ENCODE measurements around the gene FAF1.
"Not testable (repeated sequence)": the region's sequence is repeated elsewhere in the genome, so short reads cannot be mapped to it uniquely, and the experiment has no call there.

The FAF1 gene

DNA sequence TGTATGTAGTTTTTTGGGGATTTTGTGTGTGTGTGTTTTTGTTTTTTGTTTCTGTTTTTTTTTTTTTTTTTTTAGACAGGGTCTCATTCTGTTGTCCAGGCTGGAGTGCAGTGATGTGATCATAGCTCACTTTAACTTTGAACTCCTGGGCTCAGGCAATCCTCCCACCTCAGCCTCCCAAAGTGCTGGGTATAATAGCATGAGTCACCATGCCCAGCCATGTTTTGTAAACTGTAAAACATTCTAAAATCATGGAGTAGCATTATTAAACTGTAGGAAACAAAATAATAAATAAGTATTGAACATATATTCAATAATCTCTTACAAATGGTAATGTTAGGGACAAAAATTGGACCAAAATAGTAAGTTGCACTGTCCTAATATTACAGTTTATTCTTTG, 124.0 kb downstream of the FAF1 start:
- no peak for DNase-seq

DNA sequence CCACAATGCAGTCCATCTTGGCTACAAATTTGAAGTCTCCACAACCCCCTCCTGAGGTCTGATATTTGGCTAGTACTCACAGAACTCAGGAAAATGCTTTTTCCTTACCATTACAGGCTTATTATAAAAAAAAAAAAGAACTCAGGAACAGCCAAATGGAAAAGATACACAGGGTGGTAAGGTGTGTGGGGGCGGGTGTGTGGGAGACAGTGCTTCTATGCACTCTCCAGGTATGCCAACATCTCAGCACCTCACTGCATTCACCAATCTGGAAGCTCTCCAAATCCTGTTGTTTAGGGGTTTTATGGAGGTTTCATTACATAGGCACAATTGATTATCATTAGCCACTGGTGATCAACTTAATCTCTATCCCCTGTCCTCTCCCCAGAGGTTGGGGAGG, 126.9 kb downstream of the FAF1 start:
- DNase-seq: no peak

DNA sequence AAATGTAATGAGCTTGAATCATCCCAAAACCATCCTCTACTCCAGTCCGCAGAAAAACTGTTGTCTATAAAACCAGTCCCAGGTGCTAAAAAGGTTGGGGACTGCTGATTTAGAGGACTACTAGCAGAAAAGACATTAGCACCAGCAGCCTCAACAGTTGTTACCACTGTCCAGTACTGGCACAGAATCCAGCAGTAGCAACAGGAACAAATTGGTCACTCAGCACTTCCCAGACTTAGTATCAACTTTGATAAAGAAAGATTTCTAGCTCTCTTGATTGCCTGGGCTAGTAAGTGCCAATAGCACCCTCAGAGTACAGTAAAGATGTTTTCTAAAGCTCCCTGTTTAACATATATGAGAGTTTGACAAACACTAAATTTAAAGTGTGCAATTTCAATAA, 127.9 kb downstream of the FAF1 start:
- DNase-seq: no peak

DNA sequence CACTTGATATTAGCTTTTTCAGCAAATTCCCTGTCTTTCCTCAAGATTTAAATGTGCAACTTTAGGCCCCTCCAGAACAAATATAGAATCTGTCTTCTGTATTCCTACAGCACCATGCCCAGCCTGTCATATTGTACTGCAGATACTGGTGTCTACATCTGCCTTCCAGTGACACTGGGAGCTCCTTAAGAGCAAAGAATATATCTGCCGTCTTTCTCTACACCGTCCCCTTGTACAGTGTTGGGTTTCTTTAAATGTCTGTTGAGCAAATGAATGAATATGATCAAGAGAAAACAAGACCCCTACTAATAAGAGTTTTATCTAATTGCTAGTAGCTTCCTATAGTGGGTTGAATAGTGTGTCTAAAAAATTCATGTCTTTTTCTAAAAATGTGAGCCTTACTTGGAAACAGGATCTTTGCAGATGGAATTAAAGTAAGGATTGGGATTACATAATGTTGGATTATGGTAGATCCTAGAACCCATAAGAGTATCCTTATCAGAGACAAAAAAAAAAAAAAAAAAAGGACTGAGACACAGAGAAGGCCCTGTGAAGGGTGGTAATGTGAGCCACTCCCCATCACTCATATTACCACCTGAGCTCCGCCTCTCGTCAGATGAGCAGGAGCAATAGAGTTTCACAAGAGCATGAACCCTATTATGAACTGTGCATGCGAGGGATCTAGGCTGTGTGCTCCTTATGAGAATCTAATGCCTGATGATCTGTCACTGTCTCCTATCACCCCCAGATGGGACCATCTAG, 128.6 kb downstream of the FAF1 start:
- DNase-seq: no peak

DNA sequence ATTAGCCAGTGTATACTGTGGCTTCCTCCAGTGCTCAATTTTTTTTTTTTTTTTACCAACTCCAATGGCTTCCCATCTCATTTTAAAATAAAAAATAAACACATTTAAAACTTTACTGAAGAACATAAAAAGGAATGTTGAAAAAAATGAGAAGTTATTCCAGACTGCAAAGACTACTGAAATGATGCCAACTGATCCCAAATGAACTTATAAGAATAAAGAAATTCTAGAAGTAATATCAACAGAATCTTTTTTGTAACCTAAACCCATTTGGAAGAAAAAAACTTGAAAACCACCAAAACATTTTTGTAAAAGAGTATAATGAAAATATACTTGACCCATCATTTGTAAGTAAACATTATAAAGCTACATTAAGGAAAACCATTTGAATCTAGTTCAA, 129.4 kb downstream of the FAF1 start:
- no peak for DNase-seq

DNA sequence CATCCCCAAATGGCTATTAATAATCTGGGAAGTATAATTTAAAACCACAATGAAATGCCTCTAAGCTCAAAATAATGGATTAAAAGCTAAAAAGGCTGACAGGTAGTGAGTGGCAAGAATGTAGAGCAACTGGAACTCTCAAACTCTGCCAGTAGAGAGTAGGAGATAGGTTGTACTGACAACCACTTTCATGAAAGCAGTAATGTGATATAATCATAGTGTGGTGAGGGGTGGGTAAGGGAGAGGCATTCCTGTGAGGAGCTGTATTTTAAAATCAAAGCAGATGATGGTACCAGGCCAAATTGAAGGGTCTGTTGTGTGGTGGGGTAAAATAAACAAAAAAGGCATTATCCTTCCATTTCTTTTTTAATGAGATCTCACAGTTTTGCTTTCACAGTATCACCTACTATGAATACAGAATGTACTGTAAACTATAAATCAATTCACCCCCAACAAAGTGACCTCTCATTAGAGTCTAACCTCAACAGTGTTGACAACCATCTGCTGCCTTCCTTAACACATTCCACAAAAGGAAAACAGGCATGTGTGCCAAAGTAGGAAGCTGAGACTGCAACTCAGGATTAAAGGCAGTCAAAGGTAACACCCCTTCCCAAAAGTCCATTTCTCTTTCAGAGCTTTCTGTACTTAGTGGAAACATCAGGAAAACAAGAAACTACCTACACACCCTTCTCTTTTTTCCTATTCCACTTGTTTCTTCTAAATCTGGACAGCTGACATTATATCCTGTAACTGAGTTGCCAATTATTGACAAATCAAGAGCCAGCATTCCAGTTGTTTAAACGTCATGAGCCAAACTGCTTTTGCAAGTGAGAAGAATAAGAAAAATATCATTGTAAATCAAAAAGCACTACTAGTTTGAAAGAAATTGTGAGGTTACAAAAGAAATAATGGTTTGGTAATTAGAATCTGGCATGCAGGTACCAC, 130.8 kb downstream of the FAF1 start:
- DNase-seq: no peak

DNA sequence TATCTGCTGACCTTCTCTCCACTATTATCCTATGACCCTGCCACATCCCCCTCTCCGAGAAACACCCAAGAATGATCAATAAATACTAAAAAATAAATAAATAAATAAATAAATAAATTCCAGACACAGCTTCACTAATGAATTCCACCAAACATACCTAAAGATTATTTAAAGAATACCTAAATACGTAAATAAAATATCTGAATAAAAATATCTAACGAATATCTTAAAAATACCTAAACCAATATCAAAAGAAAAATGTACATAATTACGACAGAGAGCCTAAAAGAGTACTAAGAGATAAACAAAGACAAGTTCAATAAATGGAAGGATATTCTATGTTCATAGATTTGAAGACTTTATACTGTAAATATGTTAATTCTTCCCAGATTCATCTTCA, 132.5 kb downstream of the FAF1 start:
- no peak for DNase-seq

DNA sequence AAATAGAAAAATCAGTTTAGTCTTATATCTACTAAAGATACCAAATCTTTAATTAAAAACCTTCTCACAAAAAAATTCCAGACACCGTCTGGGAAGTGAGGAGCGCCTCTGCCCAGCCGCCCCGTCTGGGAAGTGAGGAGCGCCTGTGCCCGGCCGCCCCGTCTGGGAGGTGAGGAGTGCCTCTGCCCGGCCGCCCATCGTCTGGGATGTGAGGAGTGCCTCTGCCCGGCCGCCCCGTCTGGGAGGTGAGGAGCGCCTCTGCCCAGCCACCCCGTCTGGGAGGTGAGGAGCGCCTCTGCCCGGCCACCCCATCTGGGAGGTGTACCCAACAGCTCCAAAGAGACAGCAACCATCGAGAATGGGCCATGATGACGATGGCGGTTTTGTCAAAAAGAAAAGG, 133.3 kb downstream of the FAF1 start:
- DNase-seq: not testable (repeated sequence)

DNA sequence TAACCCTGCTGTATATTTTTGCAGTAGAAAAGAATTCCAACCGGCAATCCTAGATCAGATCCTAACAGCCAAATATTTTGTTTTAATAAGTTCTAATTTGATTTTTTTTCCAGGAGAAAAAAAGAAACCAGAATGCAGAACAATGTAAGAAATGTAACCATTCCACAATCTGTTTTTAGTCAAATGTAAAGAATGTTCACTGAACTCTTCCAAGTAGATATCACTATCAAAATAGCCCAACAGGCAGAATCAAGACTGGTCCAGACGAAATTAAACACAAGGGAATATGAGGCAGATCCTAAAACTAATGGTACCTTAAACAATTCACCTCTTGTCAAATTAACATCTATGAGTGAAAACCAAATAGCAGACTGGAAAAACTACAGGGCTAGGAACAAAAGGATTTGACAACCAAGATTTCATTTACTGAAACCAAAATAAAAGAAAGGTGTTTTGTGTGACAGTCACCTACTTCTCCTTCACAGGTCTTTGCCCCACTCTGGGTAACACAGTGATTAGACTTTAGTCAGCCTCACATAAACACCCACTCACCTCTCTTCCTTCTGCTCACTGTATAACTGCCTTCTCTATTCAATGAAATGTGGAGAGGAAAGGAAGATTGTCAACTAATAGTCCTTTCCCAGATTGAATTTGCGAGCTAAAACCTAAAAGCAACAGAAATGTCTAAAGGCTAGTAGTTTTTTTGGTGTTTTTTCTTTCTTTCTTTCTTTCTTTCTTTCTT, 137.9 kb downstream of the FAF1 start:
- no peak for DNase-seq

DNA sequence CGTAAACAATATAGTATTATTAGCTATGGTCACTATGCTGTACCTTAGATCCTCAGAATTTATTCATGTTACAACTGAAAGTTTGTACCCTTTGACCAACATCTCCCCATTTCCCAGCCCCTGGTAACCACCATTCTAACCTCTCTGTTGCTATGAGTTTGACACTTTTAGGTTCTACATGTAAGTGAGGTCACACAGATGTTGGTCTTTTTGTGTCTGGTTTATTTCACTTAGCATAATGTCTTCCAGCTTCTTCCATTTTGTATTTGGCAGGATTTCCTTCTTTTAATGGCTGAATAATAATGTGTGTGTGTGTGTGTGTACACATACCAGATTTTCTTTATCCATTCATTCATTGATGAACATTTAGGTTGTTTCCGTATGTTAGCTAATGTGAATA, 139.5 kb downstream of the FAF1 start:
- no peak for DNase-seq

DNA sequence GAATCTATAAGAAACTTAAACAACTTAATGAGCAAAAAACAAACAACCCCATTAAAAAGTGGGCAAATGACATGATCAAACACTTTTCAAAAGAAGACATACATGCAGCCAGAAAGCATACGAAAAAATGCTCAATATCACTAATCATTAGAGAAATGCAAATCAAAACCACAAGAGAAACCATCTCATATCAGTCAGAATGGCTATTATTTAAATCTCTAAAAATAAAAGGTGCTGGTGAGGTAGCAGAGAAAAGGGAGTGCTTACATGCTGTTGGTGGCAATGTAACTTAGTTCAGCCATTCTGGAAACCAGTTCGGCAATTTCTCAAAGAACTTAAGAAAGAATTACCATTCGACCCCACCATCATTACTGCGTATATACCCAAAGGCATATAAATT, 147.7 kb downstream of the FAF1 start:
- DNase-seq: no peak

DNA sequence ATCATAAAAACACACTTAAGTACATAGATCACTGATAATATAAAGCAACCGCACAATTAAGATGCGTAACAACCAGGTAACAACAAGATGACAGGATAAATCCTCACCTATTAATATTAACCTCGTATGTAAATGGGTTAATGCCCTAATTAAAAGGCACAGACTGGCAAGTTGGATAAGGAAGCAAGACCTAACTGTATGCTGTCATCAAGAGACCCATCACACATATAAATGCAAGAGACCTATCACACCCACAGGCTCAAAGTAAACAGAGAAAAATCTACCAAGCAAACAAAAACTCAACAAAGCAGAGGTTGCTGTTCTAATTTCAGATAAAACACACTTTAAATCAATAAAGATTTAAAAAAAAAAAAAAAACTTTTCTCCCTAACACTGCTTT, 151.8 kb downstream of the FAF1 start:
- DNase-seq: no peak

DNA sequence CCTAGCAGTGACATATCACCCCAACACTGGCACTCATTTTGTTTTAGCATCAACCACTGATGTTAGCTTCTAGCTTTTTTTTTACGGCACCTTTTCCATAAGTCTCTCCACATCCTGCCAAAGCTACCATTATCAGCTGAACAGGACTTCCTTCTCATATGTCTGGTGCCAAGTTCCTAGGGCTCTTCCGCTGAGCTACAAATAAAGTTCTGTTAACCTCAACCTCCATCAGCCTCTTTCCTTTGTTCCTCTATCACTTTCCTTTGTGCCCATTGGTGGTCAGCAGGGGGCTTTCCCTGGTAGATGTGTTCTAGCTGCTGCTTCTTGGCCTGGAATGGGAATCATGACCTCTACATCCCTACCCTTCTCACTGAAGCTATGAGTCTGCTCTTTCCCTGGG, 163.8 kb downstream of the FAF1 start:
- DNase-seq: no peak

DNA sequence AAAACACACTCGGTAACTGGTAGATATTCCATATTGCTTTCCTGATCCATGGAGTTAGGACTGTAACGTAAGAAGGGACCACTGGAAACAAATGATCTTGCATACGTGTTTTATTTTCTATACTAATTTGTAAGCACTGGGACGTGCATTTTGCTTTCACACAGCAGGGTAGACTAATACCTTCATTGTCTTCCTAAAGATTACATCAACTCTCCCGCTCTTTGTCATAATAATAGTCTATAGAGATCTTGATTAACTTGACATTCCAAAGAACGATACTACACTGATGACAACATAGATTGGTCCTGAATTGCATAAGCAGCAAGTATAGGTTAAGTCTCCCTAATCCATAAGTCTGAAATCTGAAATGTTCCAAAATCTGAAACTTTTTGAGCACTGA, 166.5 kb downstream of the FAF1 start:
- DNase-seq: no peak

DNA sequence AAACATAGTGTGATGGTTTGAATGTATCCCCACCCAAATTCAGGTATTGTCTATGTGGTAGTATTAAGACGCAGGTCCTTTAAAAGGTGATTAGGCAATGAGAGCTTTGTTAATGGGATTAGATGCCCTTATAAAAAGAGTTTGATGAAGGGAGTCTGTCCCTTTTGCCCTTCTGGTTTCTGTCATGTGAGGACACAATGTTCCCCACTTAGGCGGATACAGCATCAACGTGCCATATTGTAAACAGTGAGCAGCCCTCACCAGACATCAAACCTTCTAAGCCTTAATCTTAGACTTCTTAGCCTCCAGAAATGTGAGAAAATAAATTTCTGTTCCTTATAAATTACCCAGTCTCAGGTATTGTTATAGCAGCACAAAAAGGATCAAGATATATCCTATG, 172.8 kb downstream of the FAF1 start:
- DNase-seq: no peak

DNA sequence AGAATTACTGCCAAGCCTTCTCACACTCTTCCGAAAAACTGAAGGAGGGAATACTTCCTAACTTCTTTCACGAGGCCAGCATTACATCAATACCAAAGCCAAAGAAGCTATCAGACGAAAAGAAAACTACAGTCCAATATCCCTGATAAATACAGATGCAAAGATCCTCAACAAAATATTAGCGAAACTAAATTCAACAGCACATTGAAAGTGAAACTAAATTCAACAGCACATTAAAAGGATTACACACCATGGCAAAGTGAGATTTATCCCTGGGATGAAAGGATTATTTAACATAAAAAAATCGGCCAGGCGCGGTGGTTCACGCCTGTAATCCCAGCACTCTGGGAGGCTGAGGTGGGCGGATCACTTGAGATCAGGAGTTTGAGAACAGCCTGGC, 176.8 kb downstream of the FAF1 start:
- DNase-seq: no peak

DNA sequence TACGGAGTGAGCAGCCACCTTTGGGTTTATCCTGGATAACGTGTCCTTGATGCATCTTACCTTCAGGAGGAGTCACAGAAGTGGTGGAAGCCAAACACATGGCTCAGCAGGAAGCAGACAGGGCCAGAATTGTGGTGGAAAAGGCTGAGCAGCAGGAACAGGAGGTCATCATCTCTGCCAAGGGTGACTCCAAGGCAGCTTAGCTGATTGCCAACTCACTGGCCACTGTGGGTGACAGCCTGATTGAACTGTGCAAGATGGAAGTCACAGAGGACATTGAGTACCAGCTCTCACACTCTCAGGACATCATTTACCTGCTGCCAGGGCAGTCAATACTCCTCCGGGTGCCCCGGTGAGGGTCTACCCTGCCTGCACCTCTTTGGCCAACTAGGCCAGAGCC, 179.3 kb downstream of the FAF1 start:
- DNase-seq: no peak

DNA sequence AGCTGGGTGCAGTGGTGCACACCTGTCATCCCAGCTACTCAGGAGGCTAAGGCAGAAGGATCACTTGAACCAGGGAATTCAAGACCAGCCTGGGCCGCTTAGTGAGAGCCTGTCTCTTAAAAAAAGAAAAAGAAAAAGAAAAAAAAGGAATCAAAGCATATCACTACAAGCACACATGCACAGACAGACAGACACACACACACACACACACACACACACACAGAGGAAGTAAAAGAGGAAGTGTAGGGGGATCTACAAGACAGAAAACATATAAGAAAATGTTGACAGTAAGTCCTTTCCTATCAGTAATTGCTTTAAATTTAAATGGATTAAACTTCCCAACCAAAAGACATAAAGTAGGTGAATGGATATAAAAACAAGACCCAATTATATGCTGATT, 180.3 kb downstream of the FAF1 start:
- no peak for DNase-seq

DNA sequence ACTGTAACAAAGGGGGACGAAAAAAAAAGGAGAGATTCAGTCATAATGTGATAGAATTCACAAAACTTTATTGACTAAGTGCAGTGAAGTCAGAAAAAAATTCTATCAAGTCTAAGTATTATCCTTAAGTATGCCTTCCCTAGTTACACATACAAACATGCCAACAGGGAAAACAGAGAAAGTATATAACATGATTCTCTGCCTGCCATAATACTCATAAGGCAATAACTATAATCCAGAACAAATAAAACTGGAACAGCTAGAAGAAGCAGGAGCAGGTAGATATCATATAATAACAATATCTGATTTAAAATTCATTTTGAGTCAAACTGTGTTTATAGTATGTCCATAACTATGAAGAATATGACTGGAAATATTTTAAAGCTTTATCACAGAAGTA, 184.3 kb downstream of the FAF1 start:
- DNase-seq: no peak

DNA sequence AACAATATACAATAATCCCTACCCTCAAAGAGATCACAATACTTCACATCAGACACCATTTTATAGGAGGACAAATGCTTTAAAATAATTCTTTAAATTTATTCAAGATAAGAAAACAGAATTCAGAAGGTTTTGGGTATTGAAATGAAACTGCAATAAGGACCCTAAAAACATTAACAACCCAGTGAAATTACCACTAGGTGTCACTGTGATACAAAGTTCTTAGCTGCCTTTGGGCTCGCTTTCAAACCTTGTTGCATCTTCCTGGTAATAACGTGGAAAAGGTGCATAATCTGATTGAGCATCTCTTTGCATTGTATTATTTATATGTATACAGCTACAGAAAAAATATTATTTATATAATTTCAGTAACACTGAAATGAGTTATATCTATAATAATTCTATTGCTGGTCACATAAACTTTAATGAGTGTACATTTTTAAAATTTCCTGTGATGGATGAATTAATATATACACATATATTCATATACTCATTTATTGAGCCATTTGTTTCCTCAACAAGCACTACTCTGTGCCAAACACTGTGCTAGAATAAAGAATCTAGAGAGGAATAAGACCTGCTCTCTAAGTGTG, 185.2 kb downstream of the FAF1 start:
- peak; percentile 14 for DNase-seq

DNA sequence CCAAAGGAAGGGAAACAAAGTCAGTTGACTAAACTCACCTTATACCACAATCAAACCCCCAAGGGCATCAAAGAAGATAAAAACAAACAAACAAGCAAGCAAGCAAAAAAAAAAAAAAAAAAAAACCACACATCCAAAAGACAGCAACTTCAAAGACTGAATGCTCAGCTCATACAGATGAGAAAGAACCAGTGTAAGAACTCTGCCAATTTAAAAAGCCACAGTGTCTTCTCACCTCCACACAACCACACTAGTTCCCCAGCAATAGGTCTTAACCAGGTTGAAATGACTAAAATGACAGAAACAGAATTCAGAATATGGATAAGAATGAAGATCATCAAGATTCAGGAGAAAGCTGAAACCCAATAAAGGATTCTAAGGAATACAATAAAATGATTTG, 193.4 kb downstream of the FAF1 start:
- DNase-seq: no peak

DNA sequence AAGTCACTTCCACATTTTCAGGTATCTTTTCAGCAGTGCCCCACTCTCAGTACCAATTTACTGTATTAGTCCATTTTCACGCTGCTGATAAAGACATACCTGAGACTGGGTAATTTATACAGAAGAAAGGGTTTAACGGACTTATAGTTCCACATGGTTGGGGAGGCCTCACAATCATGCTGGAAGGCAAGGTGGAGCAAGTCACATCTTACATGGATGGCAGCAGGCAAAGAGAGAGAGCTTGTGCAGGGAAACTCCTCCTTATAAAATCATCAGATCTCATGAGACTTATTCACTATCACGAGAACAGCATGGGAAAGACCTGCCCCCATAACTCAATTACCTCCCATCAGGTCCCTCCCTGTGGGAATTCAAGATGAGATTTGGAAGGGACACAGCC, 203.5 kb downstream of the FAF1 start:
- not testable (repeated sequence) for DNase-seq

DNA sequence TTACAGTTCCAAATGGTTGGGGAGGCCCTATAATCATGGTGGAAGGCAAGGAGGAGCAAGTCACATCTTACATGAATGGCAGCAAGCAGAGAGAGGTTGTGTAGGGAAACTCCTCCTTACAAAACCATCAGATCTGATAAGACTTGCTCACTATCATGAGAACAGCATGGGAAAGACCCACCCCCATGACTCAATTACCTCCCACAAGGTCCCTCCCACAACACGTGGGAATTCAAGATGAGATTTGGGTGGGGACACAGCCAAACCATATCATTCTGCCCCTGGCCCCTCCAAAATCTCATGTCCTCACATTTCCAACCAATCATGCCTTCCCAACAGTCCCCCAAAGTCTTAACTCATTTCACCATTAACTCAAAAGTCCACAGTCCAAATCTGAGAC, 205.3 kb downstream of the FAF1 start:
- not testable (repeated sequence) for DNase-seq
